OCI-LY1 (cell line): ENCODE data around the gene ALMS1.

Experiments used
- CTCF ChIP-seq: fragments of 200-600 bp; sonication (generic), shearing (Covaris generic); IDR thresholded peaks from 2 replicates; pipeline ENCODE4 v1.5.1; 2017; ENCODE audit warnings: mild to moderate bottlenecking, antibody characterized with exemption, low read length, moderate library complexity, mixed read lengths
- EZH2 ChIP-seq: fragments of 200-600 bp; sonication (generic), shearing (Covaris generic); IDR thresholded peaks from 2 replicates; pipeline ENCODE4 v1.8.0; 2017; ENCODE audit warnings: borderline replicate concordance, mixed run types, mild to moderate bottlenecking, antibody characterized with exemption, low read length, moderate library complexity, mixed read lengths

GRCh38 chr2:73356097-73356496 lies 29.5 kb upstream of the ALMS1 start:
- TF ChIP-seq CTCF (no peak), EZH2 (no peak)
